Esophagus muscularis mucosa (tissue), 3 donors: ENCODE measurements around the gene GIPC2.

Experiments
- CTCF ChIP-seq, 3 experiments: fragments of 200-600 bp in 2 of 3; fragments of 450-650 bp in 1 of 3; sonication (generic) in 2 of 3; IDR thresholded peaks; one replicate each; pipeline ENCODE4 v1.5.1; 2017 to 2019; ENCODE audit warnings: antibody characterized with exemption in 3 of 3, mild to moderate bottlenecking in 2 of 3, moderate library complexity in 1 of 3
- POLR2A ChIP-seq: fragments of 450-650 bp; IDR thresholded peaks from one replicate; pipeline ENCODE4 v1.6.1; 2017; ENCODE audit warnings: antibody characterized with exemption, moderate library complexity, mild to moderate bottlenecking, low read depth
- POLR2AphosphoS5 ChIP-seq, 2 donors: sonication (generic); formaldehyde crosslinking; IDR thresholded peaks; one replicate each; pipeline ENCODE4 v1.6.1; 2017; ENCODE audit warnings: antibody characterized with exemption in 2 of 2

GRCh38 chr1:78038071-78038470, 7.7 kb upstream of the GIPC2 start:
- TF ChIP-seq POLR2A (no peak), CTCF (IDR thresholded peaks at IDR 0.05) (no peak), POLR2AphosphoS5 (IDR thresholded peaks at IDR 0.05) (no peak)
